Measurements from ENCODE around the gene ZNF500. TPM values are rescaled to one million over a fixed set of nuclear protein-coding genes. Genes with fewer than 3 reads are reported as not detected.

ZNF500 gene
- polyA plus RNA-seq, 2 of the 4 experiments (the other 2 are of a cell fraction), result 4.6 to 6.7 TPM

- TF ChIP-seq FOXS1 (CRISPR knock-in tag; IDR thresholded peaks at IDR 0.05) (no peak), POLR2A (IDR thresholded peaks at IDR 0.05; ENCODE audit: low read length) (no peak), POLR2AphosphoS2 (conservative IDR thresholded peaks at IDR 0.05; ENCODE audit: low read length) (no peak), HOXA7 (CRISPR knock-in tag; IDR thresholded peaks at IDR 0.05) (no peak), CBX8 (IDR thresholded peaks at IDR 0.05) (no peak), RNF2 (IDR thresholded peaks at IDR 0.05; ENCODE audit: borderline replicate concordance, low read depth) (no peak), ESRRA (IDR thresholded peaks at IDR 0.05; ENCODE audit: borderline replicate concordance, low read length) (no peak), MAZ (IDR thresholded peaks at IDR 0.05; ENCODE audit: borderline replicate concordance, low read depth, low read length) (no peak), HMGXB4 (CRISPR knock-in tag; IDR thresholded peaks at IDR 0.05; ENCODE audit: borderline replicate concordance) (no peak)
- H3K4me2 ChIP-seq, result no peak overlapping the region
- DNase-seq (ENCODE audit: low read depth in 1 of 2, low spot score in 1 of 2) (no peak), FAIRE-seq (no peak), ATAC-seq (no peak)
- H3K9me3 ChIP-seq, result peaks cover 2% of the 10 kb centered on the region; the same call in 1 of the 3 replicates
- no peaks in the 10 kb centered on the region for H3K4me1 ChIP-seq
- WGBS (ENCODE audit: missing lambda C conversion rate), result 97% methylated on average over 4 of the region's 4 CpGs
- CTCF ChIA-PET, result no interaction called here
- no peak overlapping the region for H3K27ac ChIP-seq
- no peak overlapping the region for H3K4me3 ChIP-seq
- POLR2A ChIA-PET, result no interaction called here
Observed at GRCh38 chr16:4754865-4755264, 12.1 kb downstream of the ZNF500 start.

GRCh38 chr16:4753227-4753626, 13.7 kb downstream of the ZNF500 start:
- TF ChIP-seq BHLHE40 (IDR thresholded peaks at IDR 0.05; ENCODE audit: low read depth, low read length) (no peak), CTCF (IDR thresholded peaks at IDR 0.05) (no peak), E2F6 (IDR thresholded peaks at IDR 0.05; ENCODE audit: borderline replicate concordance, low read depth) (no peak), FOSL2 (IDR thresholded peaks at IDR 0.05) (no peak), FOSL2 (CRISPR knock-in tag; IDR thresholded peaks at IDR 0.05) (no peak), MAZ (IDR thresholded peaks at IDR 0.05; ENCODE audit: borderline replicate concordance, low read depth, low read length) (no peak), POLR2A (IDR thresholded peaks at IDR 0.05; ENCODE audit: low read length) (no peak), HEYL (CRISPR knock-in tag; IDR thresholded peaks at IDR 0.05) (no peak), PHF8 (IDR thresholded peaks at IDR 0.05; ENCODE audit: borderline replicate concordance, low read depth) (no peak), SREBF2 (IDR thresholded peaks at IDR 0.05) (no peak), ATOH8 (CRISPR knock-in tag; IDR thresholded peaks at IDR 0.05; ENCODE audit: low read depth) (no peak), FOXS1 (CRISPR knock-in tag; IDR thresholded peaks at IDR 0.05) (no peak)
- ChIA-PET CTCF (no interaction called here), POLR2A (no interaction called here)
- ATAC-seq (no peak), FAIRE-seq (no peak), DNase-seq (ENCODE audit: low read depth in 1 of 2, low spot score in 1 of 2) (no peak)
- Histone ChIP-seq H3K27ac (no peak overlapping the region), H3K4me2 (no peak overlapping the region), H3K4me1 (no peaks in the 10 kb centered on the region), H3K4me3 (no peak overlapping the region), H3K9me3 (peaks cover 2% of the 10 kb centered on the region; the same call in 1 of the 3 replicates)
- WGBS (ENCODE audit: missing lambda C conversion rate), result 90% methylated on average over 11 of the region's 11 CpGs

Data from A549 (cell line).